ENCODE measurements around the gene PRKCB. TPM values are rescaled to one million over a fixed set of nuclear protein-coding genes. Genes with fewer than 3 reads are reported as not detected.

The PRKCB gene
- total and polyA plus RNA-seq, 2 donors (not counting 1 experiment from before 2014, with no cell fraction given), result 0.01 TPM; not detected in 1

GRCh38 chr16:24001710-24002109 is 165.9 kb downstream of the PRKCB start:
- TF ChIP-seq EZH2 (IDR thresholded peaks at IDR 0.05; ENCODE audit: low read length, missing control alignments), result no peak
- no peak for TF ChIP-seq CTCF (conservative IDR thresholded peaks at IDR 0.05 in 1 of 2, IDR thresholded peaks at IDR 0.05 in 1 of 2; ENCODE audit: low read depth in 1 of 2, low read length in 2 of 2)

GRCh38 chr16:24002619-24003018 is 166.8 kb downstream of the PRKCB start:
- no peak for DNase-seq (ENCODE audit: low read depth in 2 of 2)
- H2AFZ ChIP-seq (ENCODE audit: low read length), result no peak overlapping the region
- H3K4me1 ChIP-seq (ENCODE audit: control insufficient read depth, extremely low read depth, insufficient read depth, low read length), result no peaks in the 10 kb centered on the region
- TF ChIP-seq CTCF (conservative IDR thresholded peaks at IDR 0.05 in 1 of 2, IDR thresholded peaks at IDR 0.05 in 1 of 2; ENCODE audit: low read depth in 1 of 2, low read length in 2 of 2) (no peak), EZH2 (IDR thresholded peaks at IDR 0.05; ENCODE audit: low read length, missing control alignments) (no peak)
- no peaks in the 10 kb centered on the region for H3K36me3 ChIP-seq (ENCODE audit: control insufficient read depth, insufficient read depth, low read length)
- H3K27me3 ChIP-seq (ENCODE audit: control insufficient read depth, insufficient read depth, low read length), result no peaks in the 10 kb centered on the region
- H4K20me1 ChIP-seq (ENCODE audit: control insufficient read depth, extremely low read depth, insufficient read depth, low read length), result no peaks in the 10 kb centered on the region
- no peak overlapping the region for H3K4me2 ChIP-seq (ENCODE audit: extremely low read depth, insufficient read depth, low read length)
- no peak overlapping the region for H3K27ac ChIP-seq (ENCODE audit: insufficient read depth, low read length)
- no peak overlapping the region for H3K4me3 ChIP-seq (replicated peaks in 1 of 4; ENCODE audit: control extremely low read depth in 1 of 4, insufficient read depth in 1 of 4, low read depth in 3 of 4, low read length in 4 of 4)
- no peaks in the 10 kb centered on the region for H3K9me3 ChIP-seq (ENCODE audit: control insufficient read depth, insufficient read depth, low read depth, low read length)
- no peaks in the 10 kb centered on the region for H3K79me2 ChIP-seq (ENCODE audit: control insufficient read depth, insufficient read depth, low read length)
- no peak overlapping the region for H3K9ac ChIP-seq (ENCODE audit: insufficient read depth, low read length)

More at GRCh38 chr16:24001710-24002109, 165.9 kb downstream of the PRKCB start:
- no peak overlapping the region for H3K27ac ChIP-seq (ENCODE audit: insufficient read depth, low read length)
- DNase-seq (ENCODE audit: low read depth in 2 of 2), result no peak
- no peaks in the 10 kb centered on the region for H3K36me3 ChIP-seq (ENCODE audit: control insufficient read depth, insufficient read depth, low read length)
- H3K27me3 ChIP-seq (ENCODE audit: control insufficient read depth, insufficient read depth, low read length), result no peaks in the 10 kb centered on the region
- H4K20me1 ChIP-seq (ENCODE audit: control insufficient read depth, extremely low read depth, insufficient read depth, low read length), result no peaks in the 10 kb centered on the region
- no peak overlapping the region for H3K4me3 ChIP-seq (replicated peaks in 1 of 4; ENCODE audit: control extremely low read depth in 1 of 4, insufficient read depth in 1 of 4, low read depth in 3 of 4, low read length in 4 of 4)
- H3K9ac ChIP-seq (ENCODE audit: insufficient read depth, low read length), result no peak overlapping the region
- H3K4me1 ChIP-seq (ENCODE audit: control insufficient read depth, extremely low read depth, insufficient read depth, low read length), result no peaks in the 10 kb centered on the region
- H3K9me3 ChIP-seq (ENCODE audit: control insufficient read depth, insufficient read depth, low read depth, low read length), result no peaks in the 10 kb centered on the region
- H3K4me2 ChIP-seq (ENCODE audit: extremely low read depth, insufficient read depth, low read length), result no peak overlapping the region
- H2AFZ ChIP-seq (ENCODE audit: low read length), result no peak overlapping the region
- H3K79me2 ChIP-seq (ENCODE audit: control insufficient read depth, insufficient read depth, low read length), result no peaks in the 10 kb centered on the region

DNA sequence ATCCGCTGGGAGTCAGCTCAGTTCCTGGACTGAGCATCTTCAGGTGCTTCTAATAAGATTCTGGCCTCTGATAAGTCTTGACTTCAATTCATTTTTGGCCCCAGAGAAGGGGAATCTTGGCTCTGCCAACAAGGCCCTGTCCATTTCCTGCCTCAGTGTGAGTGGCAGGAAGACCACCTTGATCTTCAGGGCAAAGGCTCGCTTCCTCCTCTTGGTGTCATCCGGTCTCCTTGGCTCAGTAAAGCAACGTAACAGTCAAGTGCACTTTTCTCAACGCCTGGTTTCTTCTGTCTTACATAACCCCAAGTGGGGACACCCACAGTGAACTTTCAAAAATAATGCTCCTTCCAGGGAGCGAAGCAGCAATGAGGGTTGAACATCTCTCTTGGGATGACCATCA is 169.8 kb downstream of the PRKCB start:
- H3K4me2 ChIP-seq (ENCODE audit: extremely low read depth, insufficient read depth, low read length), result no peak overlapping the region
- H3K9me3 ChIP-seq (ENCODE audit: control insufficient read depth, insufficient read depth, low read depth, low read length), result no peaks in the 10 kb centered on the region
- H4K20me1 ChIP-seq (ENCODE audit: control insufficient read depth, extremely low read depth, insufficient read depth, low read length), result no peaks in the 10 kb centered on the region
- no peak overlapping the region for H3K9ac ChIP-seq (ENCODE audit: insufficient read depth, low read length)
- no peaks in the 10 kb centered on the region for H3K36me3 ChIP-seq (ENCODE audit: control insufficient read depth, insufficient read depth, low read length)
- H2AFZ ChIP-seq (ENCODE audit: low read length), result no peak overlapping the region
- no peak overlapping the region for H3K27ac ChIP-seq (ENCODE audit: insufficient read depth, low read length)
- H3K27me3 ChIP-seq (ENCODE audit: control insufficient read depth, insufficient read depth, low read length), result no peaks in the 10 kb centered on the region
- TF ChIP-seq CTCF (conservative IDR thresholded peaks at IDR 0.05 in 1 of 2, IDR thresholded peaks at IDR 0.05 in 1 of 2; ENCODE audit: low read depth in 1 of 2, low read length in 2 of 2) (no peak), EZH2 (IDR thresholded peaks at IDR 0.05; ENCODE audit: low read length, missing control alignments) (no peak)
- H3K4me3 ChIP-seq (replicated peaks in 1 of 4; ENCODE audit: control extremely low read depth in 1 of 4, insufficient read depth in 1 of 4, low read depth in 3 of 4, low read length in 4 of 4), result no peak overlapping the region
- H3K4me1 ChIP-seq (ENCODE audit: control insufficient read depth, extremely low read depth, insufficient read depth, low read length), result no peaks in the 10 kb centered on the region
- H3K79me2 ChIP-seq (ENCODE audit: control insufficient read depth, insufficient read depth, low read length), result no peaks in the 10 kb centered on the region
- DNase-seq (ENCODE audit: low read depth in 2 of 2), result no peak
